Measurements from ENCODE around the gene NNAT.
"Not testable (repeated sequence)": the region's sequence is repeated elsewhere in the genome, so short reads cannot be mapped to it uniquely, and the experiment has no call there.

- not testable (repeated sequence) for TF ChIP-seq CTCF (IDR thresholded peaks at IDR 0.05); EZH2 (IDR thresholded peaks at IDR 0.05; ENCODE audit: borderline replicate concordance, insufficient read depth, low read depth, low read length, poor library complexity, severe bottlenecking)
These were observed 34.8 kb upstream of the NNAT start for GRCh38 chr20:37486209-37486608.

Measured in B cell (primary cell).